ENCODE data around the gene MAP4.

Gene MAP4

GRCh38 chr3:47852604-47853602 is 163.3 kb downstream of the MAP4 start:
- no peak for TF ChIP-seq ARNTL (CRISPR knock-in tag; IDR thresholded peaks at IDR 0.05; ENCODE audit: borderline replicate concordance, low read depth)
- TF ChIP-seq ZC3H10 (CRISPR knock-in tag; IDR thresholded peaks at IDR 0.05): no peak
- TF ChIP-seq PPARA (CRISPR knock-in tag; IDR thresholded peaks at IDR 0.05; ENCODE audit: borderline replicate concordance): no peak
- TF ChIP-seq TCF4 (CRISPR knock-in tag; IDR thresholded peaks at IDR 0.05; ENCODE audit: borderline replicate concordance): no peak
- no peak for TF ChIP-seq ZNF565 (CRISPR knock-in tag; conservative IDR thresholded peaks at IDR 0.05; ENCODE audit: low read depth)
- TF ChIP-seq POU6F1 (CRISPR knock-in tag; IDR thresholded peaks at IDR 0.05; ENCODE audit: borderline replicate concordance, low read depth): no peak
- no peak for TF ChIP-seq TSHZ2 (CRISPR knock-in tag; IDR thresholded peaks at IDR 0.05)
- no peak for TF ChIP-seq ZNF8 (CRISPR knock-in tag; IDR thresholded peaks at IDR 0.05)
- no peak for TF ChIP-seq CSDC2 (CRISPR knock-in tag; IDR thresholded peaks at IDR 0.05)
- TF ChIP-seq BACH2 (CRISPR knock-in tag; IDR thresholded peaks at IDR 0.05; ENCODE audit: borderline replicate concordance): no peak
- no peak for TF ChIP-seq ZFP3 (CRISPR knock-in tag; IDR thresholded peaks at IDR 0.05)
- no peak for ATAC-seq

- ATAC-seq: no peak
- no peak for TF ChIP-seq POU6F1 (CRISPR knock-in tag; IDR thresholded peaks at IDR 0.05; ENCODE audit: borderline replicate concordance, low read depth)
- TF ChIP-seq CREB5 (CRISPR knock-in tag; IDR thresholded peaks at IDR 0.05; ENCODE audit: low read depth): no peak
- TF ChIP-seq RARB (CRISPR knock-in tag; IDR thresholded peaks at IDR 0.05): no peak
- TF ChIP-seq ZNF565 (CRISPR knock-in tag; conservative IDR thresholded peaks at IDR 0.05; ENCODE audit: low read depth): no peak
- no peak for TF ChIP-seq ZFP3 (CRISPR knock-in tag; IDR thresholded peaks at IDR 0.05)
- no peak for TF ChIP-seq PATZ1 (CRISPR knock-in tag; IDR thresholded peaks at IDR 0.05; ENCODE audit: borderline replicate concordance)
- TF ChIP-seq GLIS3 (CRISPR knock-in tag; IDR thresholded peaks at IDR 0.05): no peak
- TF ChIP-seq TCF4 (CRISPR knock-in tag; IDR thresholded peaks at IDR 0.05; ENCODE audit: borderline replicate concordance): no peak
- no peak for TF ChIP-seq ZC3H10 (CRISPR knock-in tag; IDR thresholded peaks at IDR 0.05)
- TF ChIP-seq TOX (CRISPR knock-in tag; IDR thresholded peaks at IDR 0.05; ENCODE audit: borderline replicate concordance): no peak
- no peak for TF ChIP-seq ZNF70 (CRISPR knock-in tag; IDR thresholded peaks at IDR 0.05)
- TF ChIP-seq SNAI2 (CRISPR knock-in tag; IDR thresholded peaks at IDR 0.05): no peak
- no peak for TF ChIP-seq CSDC2 (CRISPR knock-in tag; IDR thresholded peaks at IDR 0.05)
- TF ChIP-seq CSRNP3 (CRISPR knock-in tag; IDR thresholded peaks at IDR 0.05): no peak
- no peak for TF ChIP-seq ZFP30 (CRISPR knock-in tag; IDR thresholded peaks at IDR 0.05)
- no peak for TF ChIP-seq OSR1 (CRISPR knock-in tag; IDR thresholded peaks at IDR 0.05)
- no peak for TF ChIP-seq ZNF8 (CRISPR knock-in tag; IDR thresholded peaks at IDR 0.05)
Measured at GRCh38 chr3:47851888-47852603, 164.2 kb downstream of the MAP4 start.
